K562 (cell line): ENCODE results near the gene TM4SF20. TPM values are rescaled to one million over a fixed set of nuclear protein-coding genes. Genes with fewer than 3 reads are reported as not detected.

ENCODE experiments used
- ATAC-seq: fragments of 200-7000 bp; cut with Tn5 transposase; 3 replicates; pipeline ENCODE4 v1.9.1; 2020; ENCODE audit warnings: moderate library complexity
- BruUV-seq: library from RNA; stranded (reverse); fragments of 400-500 nt; replicated peaks from 2 replicates; lab custom pipeline; 2021; lab: Mats Ljungman, UMichigan
- CTCF ChIA-PET: fragments of 300-600 bp; formaldehyde crosslinking; extraction: SDS; loops from one replicate; lab custom pipeline; 2021; ENCODE audit warnings: low intra/inter-chr PET ratio; lab: Yijun Ruan, JAX
- POLR2A ChIA-PET: fragments of 300-600, 350-650 bp; sonication (Branson Sonifier 250); formaldehyde crosslinking; extraction: SDS; loops from one replicate; lab custom pipeline; 2021; ENCODE audit warnings: antibody characterized with exemption, inconsistent platforms; lab: Yijun Ruan, JAX
- DNase-seq, 4 experiments: peaks; one replicate each; pipeline versions ENCODE4 v3.0.0 to v3.0.0-alpha.2; 2011 to 2018; ENCODE audit warnings: low spot score in 3 of 4, mixed read lengths in 3 of 4; ENCODE audit errors: extremely low read depth in 1 of 4
- FAIRE-seq: peaks from 2 replicates; lab custom pipeline; 2011; peaks lifted over from hg19 to GRCh38; lab: Jason Lieb, UNC
- H2AFZ ChIP-seq: 2 replicates; pipeline ENCODE4 v1.6.0; 2011; ENCODE audit warnings: low read depth, low read length, control low read depth, inconsistent platforms
- H3K27ac ChIP-seq: fragments of 200-600 bp; 3 replicates; pipeline ENCODE4 v1.8.0; 2011; ENCODE audit warnings: low read depth, mild to moderate bottlenecking, control low read depth, inconsistent platforms, low read length, moderate library complexity, mixed read lengths; ENCODE audit errors: extremely low read depth
- H3K27me3 ChIP-seq, 2 experiments: fragments of 300-600 bp in 1 of 2; 2 replicates in 1 of 2; 3 replicates in 1 of 2; pipeline versions ENCODE4 v1.6.0 to v1.8.0; 2011; ENCODE audit warnings: inconsistent platforms in 2 of 2, low read length in 2 of 2, mild to moderate bottlenecking in 1 of 2, mixed read lengths in 1 of 2, moderate library complexity in 1 of 2; ENCODE audit not compliant: control insufficient read depth in 2 of 2, insufficient read depth in 2 of 2
- H3K36me3 ChIP-seq: fragments of 300-600 bp; 3 replicates; pipeline ENCODE4 v1.8.0; 2011; ENCODE audit warnings: mild to moderate bottlenecking, low read length, inconsistent platforms; ENCODE audit not compliant: control insufficient read depth, insufficient read depth
- H3K4me1 ChIP-seq, 2 experiments: fragments of 200-600 bp in 1 of 2; replicated peaks in 1 of 2; 2 replicates in 1 of 2; 3 replicates in 1 of 2; pipeline versions ENCODE4 v1.5.1 to v1.8.0; 2011; ENCODE audit warnings: inconsistent platforms in 2 of 2, low read length in 2 of 2, mild to moderate bottlenecking in 1 of 2, mixed read lengths in 1 of 2, moderate library complexity in 1 of 2; ENCODE audit not compliant: control insufficient read depth in 2 of 2, insufficient read depth in 2 of 2
- H3K4me2 ChIP-seq: 2 replicates; pipeline ENCODE4 v1.6.1; 2011; ENCODE audit warnings: low read length, control low read depth, inconsistent platforms, mixed read lengths; ENCODE audit not compliant: insufficient read depth
- H3K4me3 ChIP-seq: fragments of 200-600 bp; sonication (generic), shearing (Covaris generic); 2 replicates; pipeline ENCODE4 v1.5.1; 2016; ENCODE audit warnings: control low read depth, inconsistent platforms
- H3K79me2 ChIP-seq: fragments of 200-600 bp; 3 replicates; pipeline ENCODE4 v1.8.0; 2011; ENCODE audit warnings: low read length, inconsistent platforms; ENCODE audit not compliant: control insufficient read depth, insufficient read depth
- H3K9ac ChIP-seq, 2 experiments: 2 replicates each; pipeline versions ENCODE4 v1.6.0 to v1.6.1; 2011; ENCODE audit warnings: low read depth in 2 of 2, low read length in 2 of 2, control low read depth in 1 of 2, inconsistent platforms in 1 of 2, mild to moderate bottlenecking in 1 of 2, mixed read lengths in 1 of 2; ENCODE audit not compliant: insufficient read depth in 1 of 2
- H3K9me1 ChIP-seq: one replicate; pipeline ENCODE4 v1.6.0; 2011; ENCODE audit warnings: inconsistent platforms, mild to moderate bottlenecking, low read length, moderate library complexity; ENCODE audit not compliant: control insufficient read depth, insufficient read depth
- H3K9me3 ChIP-seq: replicated peaks from 2 replicates; pipeline ENCODE4 v1.5.1; 2011; ENCODE audit warnings: low read depth, low read length, inconsistent platforms; ENCODE audit not compliant: control insufficient read depth, insufficient read depth
- H4K20me1 ChIP-seq: replicated peaks from 2 replicates; pipeline ENCODE4 v1.6.1; 2011; ENCODE audit warnings: low read length, inconsistent platforms, mixed read lengths; ENCODE audit not compliant: control insufficient read depth, insufficient read depth
- CBFB ChIP-seq: sonication (generic); formaldehyde crosslinking; IDR thresholded peaks from 2 replicates; pipeline ENCODE4 v1.4.0; 2020; ENCODE audit warnings: mild to moderate bottlenecking, missing genetic modification reagents
- ETV6 ChIP-seq, 3 experiments: fragments of 150-350 bp in 1 of 3; sonication (generic) in 1 of 3; formaldehyde crosslinking in 1 of 3; IDR thresholded peaks; 2 replicates each; pipeline versions ENCODE4 v1.6.1 to v1.8.0; 2014 to 2022; ENCODE audit warnings: borderline replicate concordance in 2 of 3, low read depth in 2 of 3, antibody characterized with exemption in 1 of 3, low read length in 1 of 3, mild to moderate bottlenecking in 1 of 3, missing genetic modification reagents in 1 of 3
- POLR2AphosphoS2 ChIP-seq: IDR thresholded peaks from 2 replicates; pipeline ENCODE4 v1.6.1; 2012; ENCODE audit warnings: low read length, improper control_type of control experiment
- PTBP1 ChIP-seq: fragments of 200-400 bp; formaldehyde crosslinking; IDR thresholded peaks from 2 replicates; pipeline ENCODE4 v1.6.1; 2017; ENCODE audit warnings: low read depth, low read length
- RBM22 ChIP-seq: fragments of 200-400 bp; formaldehyde crosslinking; IDR thresholded peaks from 2 replicates; pipeline ENCODE4 v1.6.1; 2018; ENCODE audit warnings: low read length, low read depth; ENCODE audit not compliant: poor library complexity, severe bottlenecking
- ZFP91 ChIP-seq: sonication (generic); formaldehyde crosslinking; IDR thresholded peaks from 2 replicates; pipeline ENCODE4 v1.8.0; 2022; ENCODE audit warnings: mild to moderate bottlenecking, missing genetic modification reagents
- ZNF764 ChIP-seq: fragments of 250-450 bp; sonication (Bioruptor Pico); IDR thresholded peaks from 2 replicates; pipeline ENCODE4 v1.4.0; 2020; ENCODE audit warnings: low read depth, mild to moderate bottlenecking, moderate library complexity
- WGBS: fragments of 100-300 bp; shearing (Covaris generic); methylation state at CpG from one replicate; pipeline ENCODE4 v1.1.6; 2016; ENCODE audit warnings: low coverage, mixed read lengths; ENCODE audit not compliant: insufficient coverage; ENCODE audit errors: missing lambda C conversion rate; 5-methylcytosine and 5-hydroxymethylcytosine counted together
- in situ Hi-C: fragments of 300-500 bp; cut with MboI; formaldehyde crosslinking; loops from 4 replicates; pipeline ENCODE4 v1.15.0; 2018; ENCODE audit warnings: inconsistent platforms, mixed read lengths
- intact Hi-C: fragments of 100-400 bp; cut with micrococcal nuclease; formaldehyde crosslinking; loops from 2 replicates; pipeline ENCODE4 v1.14.2; 2022
- polyA plus RNA-seq, 8 experiments: library from polyadenylated mRNA; depleted of rRNA in 4 of 8; stranded (reverse) in 5 of 8; unstranded in 3 of 8; fragments of >200 nt; fragmentation: Nextera tagmentation in 2 of 8; fragmentation: Illumina TruSeq in 1 of 8; extraction: Ambion mirVana in 2 of 8; extraction: Trizol in 1 of 8; gene quantifications; 2 replicates each; pipeline versions ENCODE4 v1.2.1 to v1.2.3, GENCODE V29; 2011 to 2014; ENCODE audit warnings: inconsistent platforms in 1 of 8, missing spikeins in 1 of 8
- total RNA-seq, 7 experiments: library from RNA; depleted of rRNA in 6 of 7; stranded (reverse); fragments of >200 nt in 6 of 7; fragmentation: Illumina TruSeq in 2 of 7; extraction: Trizol in 2 of 7; gene quantifications; 2 replicates each; pipeline versions ENCODE4 v1.2.1 to v1.2.3, GENCODE V29; 2011 to 2021; ENCODE audit warnings: low replicate concordance in 1 of 7
- TF ChIP-seq, protein P1 (sequence below), 2 experiments: fragments of 450-650 bp in 1 of 2; sonication (generic) in 1 of 2; formaldehyde crosslinking in 1 of 2; IDR thresholded peaks; 2 replicates each; pipeline versions ENCODE4 v1.7.1 to v1.9.0; 2016 to 2022; ENCODE audit warnings: inconsistent platforms in 1 of 2, mild to moderate bottlenecking in 1 of 2, missing genetic modification reagents in 1 of 2

Gene TM4SF20
- total and polyA plus RNA-seq, 9 of the 15 experiments (the other 6 are each of a cell fraction or from before 2014, with no cell fraction given), result not detected

DNA sequence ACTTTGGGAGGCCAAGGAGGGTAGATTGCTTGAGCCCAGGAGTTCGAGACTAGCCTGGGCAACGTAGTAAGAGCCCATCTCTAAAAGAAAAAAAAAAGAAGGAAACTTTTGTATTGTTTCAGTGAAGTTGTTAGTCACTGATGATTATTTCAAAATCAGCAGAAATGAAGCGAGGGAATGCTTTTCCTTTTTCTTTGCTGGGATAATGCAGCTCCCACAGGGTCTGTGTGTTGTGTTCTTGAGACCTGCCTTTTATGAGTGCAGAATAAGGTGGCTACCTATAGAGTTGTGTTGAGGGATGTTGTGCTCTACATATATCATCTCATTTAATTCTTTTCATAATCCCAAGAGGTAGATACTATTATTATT lies 11.7 kb downstream of the TM4SF20 start:
- Histone ChIP-seq H2AFZ (no peak overlapping the region), H3K4me3 (no peak overlapping the region), H3K9ac (no peak overlapping the region), H3K9me3 (no peaks in the 10 kb centered on the region), H4K20me1 (no peaks in the 10 kb centered on the region)
- intact Hi-C loops, result no loop called here
- TF ChIP-seq CBFB (CRISPR knock-in tag) (no peak), RBM22 (no peak), ZFP91 (CRISPR knock-in tag) (no peak), ETV6 (IDR thresholded peaks at IDR 0.05; ENCODE audit: borderline replicate concordance in 1 of 2, low read depth in 2 of 2, low read length in 1 of 2) (no peak), ETV6 (CRISPR knock-in tag; IDR thresholded peaks at IDR 0.05; ENCODE audit: borderline replicate concordance) (no peak), PTBP1 (no peak), ZNF764 (no peak), POLR2AphosphoS2 (no peak)
- TF ChIP-seq, protein P1, sequence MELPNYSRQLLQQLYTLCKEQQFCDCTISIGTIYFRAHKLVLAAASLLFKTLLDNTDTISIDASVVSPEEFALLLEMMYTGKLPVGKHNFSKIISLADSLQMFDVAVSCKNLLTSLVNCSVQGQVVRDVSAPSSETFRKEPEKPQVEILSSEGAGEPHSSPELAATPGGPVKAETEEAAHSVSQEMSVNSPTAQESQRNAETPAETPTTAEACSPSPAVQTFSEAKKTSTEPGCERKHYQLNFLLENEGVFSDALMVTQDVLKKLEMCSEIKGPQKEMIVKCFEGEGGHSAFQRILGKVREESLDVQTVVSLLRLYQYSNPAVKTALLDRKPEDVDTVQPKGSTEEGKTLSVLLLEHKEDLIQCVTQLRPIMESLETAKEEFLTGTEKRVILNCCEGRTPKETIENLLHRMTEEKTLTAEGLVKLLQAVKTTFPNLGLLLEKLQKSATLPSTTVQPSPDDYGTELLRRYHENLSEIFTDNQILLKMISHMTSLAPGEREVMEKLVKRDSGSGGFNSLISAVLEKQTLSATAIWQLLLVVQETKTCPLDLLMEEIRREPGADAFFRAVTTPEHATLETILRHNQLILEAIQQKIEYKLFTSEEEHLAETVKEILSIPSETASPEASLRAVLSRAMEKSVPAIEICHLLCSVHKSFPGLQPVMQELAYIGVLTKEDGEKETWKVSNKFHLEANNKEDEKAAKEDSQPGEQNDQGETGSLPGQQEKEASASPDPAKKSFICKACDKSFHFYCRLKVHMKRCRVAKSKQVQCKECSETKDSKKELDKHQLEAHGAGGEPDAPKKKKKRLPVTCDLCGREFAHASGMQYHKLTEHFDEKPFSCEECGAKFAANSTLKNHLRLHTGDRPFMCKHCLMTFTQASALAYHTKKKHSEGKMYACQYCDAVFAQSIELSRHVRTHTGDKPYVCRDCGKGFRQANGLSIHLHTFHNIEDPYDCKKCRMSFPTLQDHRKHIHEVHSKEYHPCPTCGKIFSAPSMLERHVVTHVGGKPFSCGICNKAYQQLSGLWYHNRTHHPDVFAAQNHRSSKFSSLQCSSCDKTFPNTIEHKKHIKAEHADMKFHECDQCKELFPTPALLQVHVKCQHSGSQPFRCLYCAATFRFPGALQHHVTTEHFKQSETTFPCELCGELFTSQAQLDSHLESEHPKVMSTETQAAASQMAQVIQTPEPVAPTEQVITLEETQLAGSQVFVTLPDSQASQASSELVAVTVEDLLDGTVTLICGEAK (IDR thresholded peaks at IDR 0.05), result no peak
- TF ChIP-seq, protein P1 (CRISPR knock-in tag; IDR thresholded peaks at IDR 0.05), result no peak
- TF ChIP-seq, all 486 proteins: peak for 0
- DNase-seq (no peak), FAIRE-seq (no peak), ATAC-seq (no peak)
- WGBS, result 11% methylated on average over 3 of the region's 3 CpGs
- no peak overlapping the region for H3K4me2 ChIP-seq
- no peaks in the 10 kb centered on the region for H3K36me3 ChIP-seq
- H3K27ac ChIP-seq, result no peak overlapping the region
- no peaks in the 10 kb centered on the region for H3K79me2 ChIP-seq
- H3K27me3 ChIP-seq, result no peaks in the 10 kb centered on the region; a peak in 1 of 5 replicates
- in situ Hi-C loops, result no loop called here
- CTCF ChIA-PET, result no interaction called here
- no peaks in the 10 kb centered on the region; a peak in 1 of 5 replicates for H3K4me1 ChIP-seq
- no TSS peak for BruUV-seq
- POLR2A ChIA-PET, result no interaction called here
- no peaks in the 10 kb centered on the region for H3K9me1 ChIP-seq
